ENCODE data around the gene ADAM33. TPM values are rescaled to one million over a fixed set of nuclear protein-coding genes. Genes with fewer than 3 reads are reported as not detected.
A peak's percentile ranks its signal among the peaks of the same experiment; 100 is the strongest.

ADAM33 gene
- total RNA-seq, 2 donors from 2014 or later: not detected

DNA sequence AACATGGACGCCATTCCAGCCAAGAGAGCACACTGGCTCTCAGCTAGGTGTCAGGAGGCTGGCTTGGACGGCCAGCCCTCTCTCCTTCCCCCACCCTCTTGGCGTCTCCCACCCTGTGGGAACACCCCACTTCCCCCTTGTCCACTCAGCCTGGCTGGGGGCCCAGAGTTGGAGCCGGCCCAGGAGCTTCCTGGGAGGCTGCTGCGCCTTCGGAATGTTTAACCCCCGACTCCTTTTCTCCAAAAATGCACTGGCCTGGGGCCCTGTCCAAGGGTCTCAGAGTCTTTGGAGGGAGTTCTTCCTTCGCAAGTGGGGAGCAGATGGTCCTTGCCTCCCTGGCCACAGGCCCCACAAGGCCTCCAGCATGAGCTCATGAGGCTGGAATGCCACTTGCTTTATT lies 4.1 kb downstream of the ADAM33 start:
- peaks cover 69% of the 10 kb centered on the region for H3K27me3 Mint-ChIP-seq (ENCODE audit: low read depth)
- H3K27ac Mint-ChIP-seq: no peak overlapping the region
- H3K36me3 Mint-ChIP-seq (ENCODE audit: insufficient read depth in 2 of 2): no peaks in the 10 kb centered on the region
- ATAC-seq (replicated peaks in 1 of 2) (no peak), DNase-seq (no peak)
- no peaks in the 10 kb centered on the region for H3K9me3 Mint-ChIP-seq
- H3K4me3 Mint-ChIP-seq: no peak overlapping the region
- H3K4me1 Mint-ChIP-seq (ENCODE audit: low read depth): peaks cover 5% of the 10 kb centered on the region

DNA sequence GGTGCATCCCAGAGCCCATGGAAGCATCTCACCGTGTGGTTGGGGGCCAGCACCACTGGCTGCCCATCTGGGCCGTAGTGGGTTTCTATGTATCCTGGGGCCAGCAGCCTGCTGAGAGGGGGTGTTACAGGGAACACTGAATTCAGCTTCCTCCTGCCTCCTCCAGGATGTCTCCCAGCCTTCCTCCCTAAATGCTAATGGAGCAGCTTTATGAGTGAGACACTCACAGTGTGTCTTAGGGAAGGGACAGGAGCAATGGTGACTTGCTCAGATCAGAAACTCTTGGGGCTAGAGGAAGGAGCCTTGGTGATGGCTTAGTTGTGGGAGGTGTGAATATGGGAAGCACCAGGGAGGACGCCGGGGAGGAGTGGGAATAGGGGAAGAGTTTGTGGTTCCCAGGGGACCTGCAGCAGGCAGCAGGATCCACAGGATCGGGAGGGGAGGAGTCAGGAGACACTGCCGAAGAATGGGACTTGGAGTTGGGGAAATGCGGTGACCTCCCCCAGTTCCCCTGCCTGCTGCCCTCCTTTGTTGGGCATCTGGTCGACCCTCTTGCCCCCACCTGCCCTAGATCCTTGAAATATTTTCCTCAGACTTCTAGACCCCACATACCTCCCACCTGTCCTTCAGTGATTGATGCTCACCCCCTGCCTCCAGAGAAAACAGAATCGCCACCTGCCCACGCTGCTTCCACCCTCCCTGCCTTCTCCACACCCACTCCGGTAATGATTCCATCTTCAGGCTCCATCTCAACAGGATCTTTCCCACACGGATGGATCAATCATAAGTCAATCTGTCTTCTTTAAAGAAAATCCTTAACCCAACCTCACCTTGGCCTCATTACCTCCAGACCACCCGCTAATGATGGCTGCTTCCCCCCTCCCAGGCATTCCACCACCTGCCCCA lies 6.6 kb downstream of the ADAM33 start:
- peaks cover 5% of the 10 kb centered on the region for H3K4me1 Mint-ChIP-seq (ENCODE audit: low read depth)
- peaks cover 63% of the 10 kb centered on the region for H3K27me3 Mint-ChIP-seq (ENCODE audit: low read depth)
- no peak overlapping the region for H3K4me3 Mint-ChIP-seq
- DNase-seq: no peak
- H3K9me3 Mint-ChIP-seq: no peaks in the 10 kb centered on the region
- no peak for ATAC-seq (replicated peaks in 1 of 2)
- H3K36me3 Mint-ChIP-seq (ENCODE audit: insufficient read depth in 2 of 2): no peaks in the 10 kb centered on the region
- no peak overlapping the region for H3K27ac Mint-ChIP-seq

DNA sequence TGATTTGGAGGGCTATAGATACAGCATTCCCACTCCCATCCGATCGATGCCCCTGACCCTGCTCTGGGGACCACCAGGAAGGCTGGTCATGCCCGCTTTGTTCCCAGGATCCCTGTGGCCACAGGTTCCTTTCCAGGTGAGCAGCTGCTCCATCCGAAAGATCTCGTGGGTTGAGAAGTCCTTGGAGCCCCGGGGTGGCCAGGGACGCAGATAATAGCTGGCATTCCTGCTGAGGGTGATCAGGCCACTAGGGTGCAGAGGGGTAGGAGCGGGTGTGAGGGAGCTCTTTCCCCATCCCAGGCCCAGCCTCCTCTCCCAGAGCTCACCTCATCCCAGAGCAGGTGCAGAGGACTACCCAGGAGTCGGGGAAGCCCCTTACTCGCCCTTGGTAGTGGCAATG lies 7.4 kb downstream of the ADAM33 start:
- Mint-ChIP-seq H3K27ac (no peak overlapping the region), H3K4me3 (no peak overlapping the region), H3K4me1 (ENCODE audit: low read depth) (peaks cover 5% of the 10 kb centered on the region), H3K27me3 (ENCODE audit: low read depth) (peaks cover 62% of the 10 kb centered on the region), H3K36me3 (ENCODE audit: insufficient read depth in 2 of 2) (no peaks in the 10 kb centered on the region), H3K9me3 (no peaks in the 10 kb centered on the region)
- DNase-seq (no peak), ATAC-seq (replicated peaks in 1 of 2) (no peak)

DNA sequence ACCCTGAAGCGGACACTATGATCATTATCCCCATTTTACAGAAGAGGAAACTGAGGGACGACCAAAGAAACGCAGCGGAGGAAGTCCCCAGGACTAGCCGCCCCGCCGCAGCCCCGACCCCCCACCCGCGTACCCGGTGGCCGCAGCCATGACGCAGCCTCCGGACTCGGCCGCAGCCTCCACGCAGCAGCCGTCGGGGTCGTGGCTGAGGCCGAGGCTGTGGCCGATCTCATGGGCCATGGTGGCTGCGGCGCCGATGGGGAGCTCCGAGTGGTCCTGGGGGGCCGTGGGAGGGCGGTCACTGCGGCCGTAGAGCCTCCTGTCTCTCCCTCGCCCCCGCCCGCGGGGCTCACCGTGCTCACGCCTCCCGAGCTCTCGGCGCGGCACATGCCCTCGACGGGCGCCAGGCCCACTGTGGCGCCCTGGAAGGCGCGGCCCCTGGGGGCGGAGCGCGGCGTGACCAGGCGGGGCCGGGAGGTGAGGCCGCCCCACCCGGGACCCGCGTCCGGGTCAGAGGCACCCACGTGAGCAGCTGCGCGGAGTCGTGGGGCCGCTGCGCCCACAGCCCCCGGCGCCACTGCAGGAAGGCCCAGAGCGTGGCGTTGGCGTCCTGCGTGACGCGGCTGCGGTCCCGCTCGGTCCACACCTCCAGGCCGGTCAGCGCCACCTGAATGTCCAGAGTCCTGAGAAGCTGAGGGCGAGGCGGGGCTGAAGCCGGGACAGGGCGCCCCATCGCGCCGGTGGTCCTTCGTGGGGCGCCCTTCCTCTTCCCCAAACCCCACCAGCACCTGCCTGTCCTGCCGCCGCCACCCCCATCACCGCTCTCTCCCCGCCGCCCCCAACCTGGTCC lies 8.4 kb downstream of the ADAM33 start:
- no peaks in the 10 kb centered on the region for H3K9me3 Mint-ChIP-seq
- DNase-seq: no peak
- H3K27ac Mint-ChIP-seq: no peak overlapping the region
- no peaks in the 10 kb centered on the region for H3K36me3 Mint-ChIP-seq (ENCODE audit: insufficient read depth in 2 of 2)
- peaks cover 5% of the 10 kb centered on the region for H3K4me1 Mint-ChIP-seq (ENCODE audit: low read depth)
- H3K27me3 Mint-ChIP-seq (ENCODE audit: low read depth): peaks cover 52% of the 10 kb centered on the region
- ATAC-seq (replicated peaks in 1 of 2): no peak
- peak overlapping the region; percentile 33 to 39 for H3K4me3 Mint-ChIP-seq

DNA sequence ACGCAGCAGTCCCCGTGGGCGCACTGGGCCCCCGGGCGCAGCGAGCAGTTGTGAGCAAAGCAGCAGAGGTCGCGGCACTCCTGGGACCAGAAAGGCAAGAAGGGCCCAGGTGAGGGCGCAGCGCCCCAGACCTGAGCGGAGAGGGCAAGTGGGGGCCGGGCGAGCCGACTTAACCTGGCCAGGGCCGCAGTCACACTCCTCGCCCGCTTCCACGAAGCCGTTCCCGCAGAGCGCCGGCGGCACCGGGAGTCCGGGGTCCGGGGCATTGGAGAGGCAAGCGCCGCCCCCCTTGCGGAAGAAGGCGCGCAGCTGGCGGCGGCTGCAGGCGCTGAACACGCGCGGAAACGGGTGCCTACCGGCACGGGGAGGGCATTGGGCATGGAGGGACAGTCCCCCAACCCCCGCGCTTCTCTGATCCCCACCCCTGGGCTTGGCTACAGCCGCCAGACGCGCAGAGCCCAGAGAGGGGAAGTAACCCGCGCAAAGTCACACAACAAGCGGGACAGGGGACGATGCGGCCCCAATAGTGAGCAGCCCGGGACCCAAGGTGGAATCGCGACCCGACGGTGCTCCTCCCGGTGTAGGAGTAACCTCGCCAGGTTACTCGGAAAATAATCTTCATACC lies 9.2 kb downstream of the ADAM33 start:
- no peaks in the 10 kb centered on the region for H3K9me3 Mint-ChIP-seq

DNA sequence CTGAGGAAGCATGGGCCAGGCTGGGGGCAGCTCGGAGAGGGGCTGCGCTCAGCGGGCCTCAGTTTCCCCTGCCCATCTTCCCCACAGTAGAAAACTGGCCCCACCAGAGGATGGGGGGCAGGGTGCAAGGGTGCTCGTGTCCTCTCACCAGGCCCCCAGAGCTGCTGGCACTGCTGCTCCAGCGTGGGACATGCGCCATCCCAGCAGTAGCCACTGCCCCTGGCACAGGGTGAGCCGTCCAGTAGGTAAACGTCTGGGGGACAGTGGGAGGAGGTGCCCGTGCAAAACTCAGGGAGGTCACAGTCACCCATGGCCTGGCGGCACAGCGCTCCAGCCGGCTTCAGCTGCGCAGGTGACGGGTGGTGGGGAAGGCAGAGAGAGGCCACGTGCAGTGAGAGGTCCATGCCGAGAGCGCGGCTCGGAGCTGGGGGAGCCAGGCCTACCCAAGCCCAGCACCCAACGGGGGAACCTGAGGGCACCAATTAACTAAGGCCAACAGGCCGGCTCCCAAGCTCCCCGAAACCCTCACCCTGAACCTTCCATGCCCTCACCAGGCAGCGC lies 9.7 kb downstream of the ADAM33 start:
- Mint-ChIP-seq H3K4me1 (ENCODE audit: low read depth) (peaks cover 10% of the 10 kb centered on the region), H3K36me3 (ENCODE audit: insufficient read depth in 2 of 2) (no peaks in the 10 kb centered on the region), H3K27me3 (ENCODE audit: low read depth) (peaks cover 50% of the 10 kb centered on the region), H3K27ac (no peak overlapping the region), H3K4me3 (peak overlapping the region; percentile 39 to 40), H3K9me3 (no peaks in the 10 kb centered on the region)
- ATAC-seq (replicated peaks in 1 of 2): no peak
- no peak for DNase-seq

More for the DNA sequence above, 9.2 kb downstream of the ADAM33 start:
- Mint-ChIP-seq H3K36me3 (ENCODE audit: insufficient read depth in 2 of 2) (no peaks in the 10 kb centered on the region), H3K27me3 (ENCODE audit: low read depth) (peaks cover 50% of the 10 kb centered on the region), H3K4me1 (ENCODE audit: low read depth) (peaks cover 5% of the 10 kb centered on the region), H3K27ac (no peak overlapping the region), H3K4me3 (peak overlapping the region; percentile 39 to 40)
- ATAC-seq (replicated peaks in 1 of 2) (peak; percentile 27 to 36), DNase-seq (peak in 1 of 2 donors; percentile 21)

DNA sequence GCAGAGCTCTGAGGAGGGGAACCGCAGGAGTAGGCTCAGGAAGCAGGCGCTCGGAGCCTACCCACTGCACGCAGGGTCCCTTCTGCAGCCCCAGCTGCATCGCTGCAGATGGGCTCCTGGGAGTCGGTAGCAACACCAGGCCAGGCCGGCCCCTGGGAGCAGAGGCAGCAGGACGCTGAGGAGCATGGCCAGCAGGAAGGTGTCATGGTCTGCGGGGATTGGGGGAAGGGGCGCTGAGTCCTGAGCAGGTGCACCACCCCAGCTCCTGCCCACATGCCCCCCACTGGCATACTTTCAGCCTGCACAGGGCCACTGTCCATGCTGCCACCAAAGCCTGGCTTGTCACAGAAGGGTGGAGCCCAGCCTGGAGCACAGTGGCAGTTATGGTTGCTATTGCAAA lies 10.9 kb downstream of the ADAM33 start:
- Mint-ChIP-seq H3K4me3 (peak overlapping the region in 1 of 2 donors; percentile 23), H3K27me3 (ENCODE audit: low read depth) (peaks cover 40% of the 10 kb centered on the region), H3K27ac (no peak overlapping the region), H3K36me3 (ENCODE audit: insufficient read depth in 2 of 2) (no peaks in the 10 kb centered on the region), H3K4me1 (ENCODE audit: low read depth) (peaks cover 16% of the 10 kb centered on the region), H3K9me3 (no peaks in the 10 kb centered on the region)
- DNase-seq (no peak), ATAC-seq (replicated peaks in 1 of 2) (no peak)

DNA sequence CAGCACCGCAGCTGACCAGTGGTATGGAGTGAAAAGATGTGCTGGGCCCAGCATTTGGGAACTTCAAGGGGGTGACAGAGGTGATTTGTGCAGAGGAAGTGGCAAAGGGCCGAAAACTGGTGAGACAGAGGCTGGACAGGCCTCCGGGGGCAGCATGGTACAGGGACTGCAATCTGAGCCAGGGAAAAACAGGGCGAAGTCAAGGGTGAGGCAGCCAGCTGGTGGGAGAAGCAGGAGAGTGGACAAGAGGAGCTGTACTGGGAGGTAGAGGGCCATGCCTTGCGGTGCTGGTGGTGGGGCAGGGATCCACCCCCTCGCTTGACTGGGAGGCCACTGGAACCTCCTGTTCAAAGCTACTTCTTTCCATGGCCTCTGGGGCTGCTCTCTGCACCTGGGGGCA lies 11.3 kb downstream of the ADAM33 start:
- Mint-ChIP-seq H3K9me3 (no peaks in the 10 kb centered on the region), H3K4me1 (ENCODE audit: low read depth) (peaks cover 20% of the 10 kb centered on the region), H3K27ac (no peak overlapping the region), H3K27me3 (ENCODE audit: low read depth) (peaks cover 36% of the 10 kb centered on the region), H3K4me3 (no peak overlapping the region), H3K36me3 (ENCODE audit: insufficient read depth in 2 of 2) (no peaks in the 10 kb centered on the region)
- ATAC-seq (replicated peaks in 1 of 2) (no peak), DNase-seq (no peak)

DNA sequence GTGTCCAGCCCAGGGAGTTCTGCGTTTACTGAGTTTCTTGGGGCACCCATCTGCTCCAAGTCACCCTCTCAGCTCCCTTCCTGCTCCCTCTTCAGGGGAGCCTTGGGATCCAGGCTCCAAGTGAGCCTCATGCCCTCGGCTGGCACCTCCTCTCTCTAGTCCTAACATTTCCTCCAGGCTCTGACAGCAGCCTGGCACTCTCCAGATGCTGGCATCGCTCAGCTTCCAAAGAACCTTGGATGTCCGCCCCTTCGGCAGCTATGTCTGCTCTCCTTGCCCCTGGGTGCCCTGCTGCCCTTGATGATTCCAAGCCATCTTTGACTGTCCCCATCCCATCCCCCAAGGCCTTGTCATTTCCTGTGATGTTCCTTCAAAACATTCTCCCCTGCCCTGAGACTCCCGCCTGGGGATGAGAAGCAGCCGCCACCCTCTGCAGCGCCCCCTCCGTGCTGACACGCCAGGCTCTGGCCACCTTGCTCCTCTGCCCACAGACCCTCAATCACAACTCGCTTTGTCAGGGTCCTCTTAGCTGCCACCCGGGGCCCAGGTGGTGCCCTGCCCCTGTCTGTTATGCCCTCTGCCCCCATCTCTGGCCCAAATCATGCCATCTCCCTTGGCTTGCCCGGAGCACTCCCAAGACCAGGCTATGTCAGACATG lies 12.0 kb downstream of the ADAM33 start:
- DNase-seq: no peak
- Mint-ChIP-seq H3K36me3 (ENCODE audit: insufficient read depth in 2 of 2) (no peaks in the 10 kb centered on the region), H3K9me3 (no peaks in the 10 kb centered on the region), H3K27me3 (ENCODE audit: low read depth) (peaks cover 29% of the 10 kb centered on the region), H3K4me3 (no peak overlapping the region), H3K27ac (no peak overlapping the region), H3K4me1 (ENCODE audit: low read depth) (peaks cover 27% of the 10 kb centered on the region)
- no peak for ATAC-seq (replicated peaks in 1 of 2)

DNA sequence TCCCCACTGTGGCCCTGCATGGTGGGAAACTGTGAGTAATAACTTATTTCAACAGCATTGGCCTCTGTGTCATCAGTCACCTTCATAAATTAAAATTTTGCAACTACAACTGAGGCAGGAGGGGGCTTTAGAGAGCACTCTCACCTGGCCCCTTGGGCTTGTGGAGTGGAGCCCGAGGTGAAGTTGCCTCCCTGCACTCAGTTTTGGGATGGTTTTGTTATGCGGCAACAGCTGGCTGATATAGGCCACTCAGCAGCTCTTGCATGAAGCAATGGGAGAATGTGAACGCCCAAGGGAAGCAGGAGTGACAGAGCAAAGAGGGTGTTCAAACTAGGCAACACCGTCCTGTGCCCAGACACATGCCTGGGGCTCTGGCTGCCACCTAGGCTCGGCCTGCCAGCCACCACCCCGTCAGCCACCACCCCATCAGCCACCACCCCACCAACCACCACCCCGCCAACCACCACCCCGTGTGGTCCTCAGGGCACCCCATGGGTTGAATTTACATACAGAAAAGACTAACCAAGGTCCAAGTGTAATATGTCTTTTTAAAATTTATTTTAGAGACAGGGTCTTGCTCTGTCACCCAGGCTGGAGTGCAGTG lies 14.3 kb downstream of the ADAM33 start:
- peaks cover 27% of the 10 kb centered on the region for H3K4me1 Mint-ChIP-seq (ENCODE audit: low read depth)
- ATAC-seq (replicated peaks in 1 of 2) (no peak), DNase-seq (no peak)
- no peaks in the 10 kb centered on the region for H3K36me3 Mint-ChIP-seq (ENCODE audit: insufficient read depth in 2 of 2)
- H3K27ac Mint-ChIP-seq: no peak overlapping the region
- no peak overlapping the region for H3K4me3 Mint-ChIP-seq
- H3K27me3 Mint-ChIP-seq (ENCODE audit: low read depth): peaks cover 29% of the 10 kb centered on the region
- H3K9me3 Mint-ChIP-seq: no peaks in the 10 kb centered on the region

DNA sequence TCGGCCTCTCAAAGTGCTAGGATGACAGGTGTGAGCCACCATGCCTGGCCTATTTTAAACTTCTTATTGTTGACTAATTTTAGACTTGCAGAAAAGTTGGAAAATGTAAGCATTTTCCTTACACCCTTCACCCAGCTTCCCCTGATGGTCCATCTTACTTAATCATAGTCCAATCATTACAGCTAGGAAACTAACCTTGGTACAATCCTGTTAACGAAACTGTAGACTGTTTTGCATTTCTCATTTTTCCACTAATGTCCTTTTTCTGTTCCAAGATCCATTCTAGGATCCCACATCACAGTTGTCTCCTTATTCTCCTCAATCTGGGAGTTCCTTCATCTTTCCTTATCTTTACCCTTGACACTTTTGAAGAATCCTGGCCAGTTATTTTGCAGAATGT lies 18.0 kb downstream of the ADAM33 start:
- DNase-seq: no peak
- peaks cover 39% of the 10 kb centered on the region for H3K4me1 Mint-ChIP-seq (ENCODE audit: low read depth)
- no peak overlapping the region for H3K27ac Mint-ChIP-seq
- no peaks in the 10 kb centered on the region for H3K36me3 Mint-ChIP-seq (ENCODE audit: insufficient read depth in 2 of 2)
- H3K27me3 Mint-ChIP-seq (ENCODE audit: low read depth): peaks cover 33% of the 10 kb centered on the region
- no peak for ATAC-seq (replicated peaks in 1 of 2)
- H3K4me3 Mint-ChIP-seq: no peak overlapping the region
- H3K9me3 Mint-ChIP-seq: no peaks in the 10 kb centered on the region

DNA sequence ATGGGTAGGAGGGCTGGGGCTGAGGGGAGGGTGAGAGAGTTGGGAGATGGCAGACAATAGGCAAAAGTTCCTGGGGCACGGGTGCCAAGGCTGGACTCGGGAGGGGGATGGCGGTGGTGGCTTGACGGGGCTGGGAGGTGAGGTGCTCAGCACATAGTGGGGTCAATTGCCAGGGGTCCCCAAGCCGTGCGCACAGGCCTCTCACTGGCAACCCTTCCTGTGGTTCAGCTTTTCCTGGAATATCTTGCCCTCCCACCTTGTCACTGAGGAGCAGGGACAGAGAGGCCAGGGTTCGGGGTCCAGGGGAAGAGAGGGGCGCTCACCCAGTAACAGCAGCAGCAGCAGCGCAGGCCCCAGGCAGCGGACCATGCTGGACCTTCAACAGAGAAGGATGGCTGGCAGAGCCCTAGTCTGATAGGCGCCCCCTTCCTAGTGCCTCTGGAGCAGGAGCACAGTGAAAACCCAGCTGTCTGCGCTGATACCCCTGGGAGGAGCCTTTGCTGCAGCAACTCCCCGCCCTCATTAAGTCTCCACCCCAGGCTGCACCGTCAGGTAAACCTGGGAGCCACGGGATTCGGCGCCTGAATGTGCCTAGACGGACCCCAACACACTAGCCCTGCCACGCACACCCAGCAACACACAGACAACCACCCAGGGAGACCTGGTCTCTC lies 18.6 kb downstream of the ADAM33 start, which contains the start of gene GFRA4:
Gene GFRA4, minus strand, starts transcription at position 369 of the 671 bp plus-strand sequence. Its CDS starts 0 bp downstream, at position 369.
- H3K4me3 Mint-ChIP-seq: no peak within 1 kb of the TSS
- H3K4me1 Mint-ChIP-seq (ENCODE audit: low read depth): peaks cover 44% of the 10 kb centered on the region
- H3K27me3 Mint-ChIP-seq (ENCODE audit: low read depth): peaks cover 36% of the 10 kb centered on the region
- ATAC-seq (replicated peaks in 1 of 2) (no peak), DNase-seq (no peak)
- no peaks in the 10 kb centered on the region for H3K9me3 Mint-ChIP-seq
- no peak within 1 kb of the TSS for H3K27ac Mint-ChIP-seq
- H3K36me3 Mint-ChIP-seq (ENCODE audit: insufficient read depth in 2 of 2): no peaks in the 10 kb centered on the region
